Testis (tissue), 3 donors: ENCODE measurements around the gene RAP2A. TPM values are rescaled to one million over a fixed set of nuclear protein-coding genes. Genes with fewer than 3 reads are reported as not detected.

ENCODE experiments used
- DNase-seq: peaks from one replicate; pipeline ENCODE4 v3.0.0-alpha.2; 2019
- H3K27ac ChIP-seq, 2 donors: fragments of 200-600 bp; sonication (generic); one replicate each; pipeline ENCODE4 v1.5.1; 2019
- H3K27me3 ChIP-seq: fragments of 200-600 bp; sonication (generic); one replicate; pipeline ENCODE4 v1.5.1; 2019
- H3K36me3 ChIP-seq: fragments of 200-600 bp; sonication (generic); one replicate; pipeline ENCODE4 v1.5.1; 2017; ENCODE audit warnings: low read depth; ENCODE audit errors: missing control alignments
- H3K4me1 ChIP-seq: fragments of 200-600 bp; sonication (generic); one replicate; pipeline ENCODE4 v1.5.1; 2019
- H3K4me3 ChIP-seq, 2 donors: fragments of 200-600 bp; sonication (generic); one replicate each; pipeline ENCODE4 v1.5.1; 2017 to 2019
- H3K9me3 ChIP-seq: fragments of 200-600 bp; sonication (generic); one replicate; pipeline ENCODE4 v1.5.1; 2017
- POLR2A ChIP-seq: fragments of 450-650 bp; IDR thresholded peaks from one replicate; pipeline ENCODE4 v1.6.1; 2017; ENCODE audit warnings: antibody characterized with exemption, mild to moderate bottlenecking, moderate library complexity
- WGBS, 2 donors: methylation state at CpG; one replicate each; pipeline ENCODE4 v1.1.5; 2018; 5-methylcytosine and 5-hydroxymethylcytosine counted together
- intact Hi-C: fragments of 100-400 bp; cut with DNase I; formaldehyde crosslinking; loops from one replicate; pipeline ENCODE4 v1.15.1; 2023; ENCODE audit warnings: low total_unique reads
- polyA plus RNA-seq: library from polyadenylated mRNA; stranded (reverse); fragments of 350-450 nt; fragmentation: Illumina TruSeq; extraction: RNeasy Lipid Tissue Mini Kit (QIAGEN cat#74804); gene quantifications from one replicate; pipeline ENCODE4 v1.2.3, GENCODE V29; 2014; ENCODE audit warnings: low read depth, low replicate concordance; ENCODE audit not compliant: insufficient read depth
- total RNA-seq, 2 donors: library from RNA; depleted of rRNA; stranded (reverse); fragments of >200 nt; gene quantifications; one replicate each; pipeline ENCODE4 v1.2.3, GENCODE V29; 2016
- TF ChIP-seq, protein P1 (sequence below), 3 experiments: fragments of 450-650 bp in 2 of 3; fragments of 200-600 bp in 1 of 3; sonication (generic) in 1 of 3; IDR thresholded peaks; one replicate each; pipeline ENCODE4 v1.5.1; 2016 to 2019; ENCODE audit warnings: antibody characterized with exemption in 3 of 3, mild to moderate bottlenecking in 2 of 3, moderate library complexity in 1 of 3

Gene RAP2A
- total and polyA plus RNA-seq, 3 donors from 2014 or later = 9.1 to 11.5 (median 10.6) TPM

DNA sequence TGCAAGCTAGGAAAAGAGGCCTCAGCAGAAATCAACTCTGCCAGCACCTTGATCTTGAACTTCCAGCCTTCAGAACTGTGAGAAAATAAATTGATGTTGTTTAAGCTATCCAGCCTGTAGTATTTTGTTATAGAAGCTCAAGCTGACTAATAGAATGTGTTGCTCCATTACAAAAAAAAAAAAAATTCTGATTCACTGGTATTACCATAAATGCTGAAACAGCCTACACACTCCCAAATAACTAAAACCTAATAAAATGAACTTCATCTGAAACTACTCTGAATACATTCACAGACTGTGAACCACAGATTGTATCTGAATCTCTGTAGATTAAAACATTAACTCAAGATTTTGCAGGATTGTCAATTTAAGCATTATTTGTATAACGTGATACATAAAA lies 49.5 kb downstream of the RAP2A start:
- H3K4me1 ChIP-seq = no peaks in the 10 kb centered on the region
- no peak for TF ChIP-seq POLR2A
- TF ChIP-seq, protein P1, sequence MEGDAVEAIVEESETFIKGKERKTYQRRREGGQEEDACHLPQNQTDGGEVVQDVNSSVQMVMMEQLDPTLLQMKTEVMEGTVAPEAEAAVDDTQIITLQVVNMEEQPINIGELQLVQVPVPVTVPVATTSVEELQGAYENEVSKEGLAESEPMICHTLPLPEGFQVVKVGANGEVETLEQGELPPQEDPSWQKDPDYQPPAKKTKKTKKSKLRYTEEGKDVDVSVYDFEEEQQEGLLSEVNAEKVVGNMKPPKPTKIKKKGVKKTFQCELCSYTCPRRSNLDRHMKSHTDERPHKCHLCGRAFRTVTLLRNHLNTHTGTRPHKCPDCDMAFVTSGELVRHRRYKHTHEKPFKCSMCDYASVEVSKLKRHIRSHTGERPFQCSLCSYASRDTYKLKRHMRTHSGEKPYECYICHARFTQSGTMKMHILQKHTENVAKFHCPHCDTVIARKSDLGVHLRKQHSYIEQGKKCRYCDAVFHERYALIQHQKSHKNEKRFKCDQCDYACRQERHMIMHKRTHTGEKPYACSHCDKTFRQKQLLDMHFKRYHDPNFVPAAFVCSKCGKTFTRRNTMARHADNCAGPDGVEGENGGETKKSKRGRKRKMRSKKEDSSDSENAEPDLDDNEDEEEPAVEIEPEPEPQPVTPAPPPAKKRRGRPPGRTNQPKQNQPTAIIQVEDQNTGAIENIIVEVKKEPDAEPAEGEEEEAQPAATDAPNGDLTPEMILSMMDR (IDR thresholded peaks at IDR 0.05) = no peak
- WGBS, 2 donors = 94 to 96% methylated on average over 1 of the region's 1 CpG
- H3K27ac ChIP-seq = no peak overlapping the region
- no peaks in the 10 kb centered on the region for H3K36me3 ChIP-seq
- DNase-seq = no peak
- intact Hi-C loops = no loop called here
- no peaks in the 10 kb centered on the region for H3K9me3 ChIP-seq
- H3K4me3 ChIP-seq = no peak overlapping the region
- H3K27me3 ChIP-seq = no peaks in the 10 kb centered on the region

DNA sequence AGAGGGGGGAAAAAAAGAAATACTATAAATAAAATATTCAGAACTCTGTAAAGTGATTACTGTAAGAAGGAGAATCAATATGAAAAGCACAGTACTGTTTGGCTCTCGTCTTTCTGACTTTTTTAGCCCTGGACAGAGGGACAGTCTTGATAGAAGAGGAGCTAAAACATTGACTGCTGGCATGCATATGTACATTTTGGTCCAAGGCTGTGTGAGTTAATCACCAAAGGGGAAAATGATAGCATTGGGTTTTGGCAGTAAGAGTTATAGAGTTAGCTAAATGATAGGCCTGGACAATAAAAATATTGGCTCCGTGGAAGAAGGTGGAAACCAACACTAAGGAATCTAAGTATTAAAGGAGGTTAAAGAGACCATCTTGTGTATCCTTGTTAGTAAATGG lies 50.3 kb downstream of the RAP2A start:
- WGBS, 2 donors = 62 to 63% methylated on average over 2 of the region's 2 CpGs
- H3K27me3 ChIP-seq = no peaks in the 10 kb centered on the region
- no peaks in the 10 kb centered on the region for H3K36me3 ChIP-seq
- TF ChIP-seq POLR2A = no peak
- TF ChIP-seq, protein P1 (IDR thresholded peaks at IDR 0.05) = no peak
- intact Hi-C loops = no loop called here
- H3K4me3 ChIP-seq = no peak overlapping the region
- no peaks in the 10 kb centered on the region for H3K4me1 ChIP-seq
- no peak overlapping the region for H3K27ac ChIP-seq
- H3K9me3 ChIP-seq = no peaks in the 10 kb centered on the region
- DNase-seq = no peak

DNA sequence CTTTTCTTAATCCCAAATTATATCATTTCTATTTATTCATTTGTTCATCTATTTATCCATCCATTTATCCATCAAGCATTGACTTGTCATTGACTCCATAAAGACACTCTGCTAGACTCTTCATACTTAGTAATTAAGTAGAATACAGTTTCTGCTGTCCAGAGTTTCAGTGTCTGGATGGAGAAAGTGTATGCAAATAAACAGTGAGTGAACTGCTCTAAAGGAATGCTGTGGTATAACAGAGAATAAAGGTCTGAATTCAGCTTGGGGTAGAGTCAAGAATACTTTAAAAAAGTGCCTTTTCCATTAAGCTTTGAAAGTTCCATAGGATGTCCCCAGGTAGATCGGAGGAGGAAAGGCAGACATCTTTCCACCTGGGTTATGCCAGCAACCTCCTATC lies 51.4 kb downstream of the RAP2A start:
- TF ChIP-seq, protein P1 (IDR thresholded peaks at IDR 0.05) = no peak
- no peak for TF ChIP-seq POLR2A
- Histone ChIP-seq H3K4me3 (no peak overlapping the region), H3K36me3 (no peaks in the 10 kb centered on the region), H3K27me3 (no peaks in the 10 kb centered on the region), H3K9me3 (no peaks in the 10 kb centered on the region), H3K27ac (no peak overlapping the region), H3K4me1 (no peaks in the 10 kb centered on the region)
- 77 to 89% methylated on average over 1 of the region's 1 CpG for WGBS, 2 donors
- intact Hi-C loops = no loop called here
- no peak for DNase-seq

- Histone ChIP-seq H3K9me3 (no peaks in the 10 kb centered on the region), H3K36me3 (no peaks in the 10 kb centered on the region), H3K27ac (no peak overlapping the region), H3K4me1 (no peaks in the 10 kb centered on the region), H3K4me3 (no peak overlapping the region), H3K27me3 (no peaks in the 10 kb centered on the region)
- intact Hi-C loops = no loop called here
- TF ChIP-seq, protein P1 (IDR thresholded peaks at IDR 0.05) = no peak
- no peak for TF ChIP-seq POLR2A
- no peak for DNase-seq
- 97 to 100% methylated on average over 1 of the region's 1 CpG for WGBS, 2 donors
These were observed 56.8 kb downstream of the RAP2A start for GRCh38 chr13:97490702-97491307.

DNA sequence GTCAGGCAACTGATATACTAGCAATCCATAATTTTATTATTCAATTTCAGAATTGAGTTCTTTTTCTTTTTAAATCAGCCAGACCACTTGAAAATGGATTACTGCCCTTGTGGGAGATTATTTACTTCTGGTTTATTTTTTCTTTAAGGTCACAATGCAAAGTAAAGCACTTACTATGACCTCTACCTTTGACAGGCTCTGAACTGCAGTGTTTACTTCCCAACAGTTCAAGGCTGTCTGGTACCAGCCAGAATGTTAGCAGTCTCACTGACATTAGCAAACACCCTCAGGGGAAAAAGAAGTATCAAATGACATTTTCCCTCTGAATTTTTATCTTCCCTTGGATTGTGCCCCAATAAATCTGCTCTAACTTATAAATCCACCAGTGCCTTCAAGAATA lies 57.5 kb downstream of the RAP2A start:
- no peak for TF ChIP-seq POLR2A
- TF ChIP-seq, protein P1 (IDR thresholded peaks at IDR 0.05) = no peak
- no peaks in the 10 kb centered on the region for H3K9me3 ChIP-seq
- no peaks in the 10 kb centered on the region for H3K4me1 ChIP-seq
- no peaks in the 10 kb centered on the region for H3K27me3 ChIP-seq
- no peak for DNase-seq
- no peaks in the 10 kb centered on the region for H3K36me3 ChIP-seq
- intact Hi-C loops = no loop called here
- H3K4me3 ChIP-seq = no peak overlapping the region
- H3K27ac ChIP-seq = no peak overlapping the region
